WTC11 (cell line): ENCODE data around the gene IL36RN.

Experiments
- ELF4 ChIP-seq: sonication (generic); formaldehyde crosslinking; IDR thresholded peaks from 2 replicates; pipeline ENCODE4 v1.8.1; 2022; ENCODE audit warnings: low read depth, mild to moderate bottlenecking, moderate library complexity, missing genetic modification reagents
- NFYB ChIP-seq: sonication (generic); formaldehyde crosslinking; conservative IDR thresholded peaks from 2 replicates; pipeline ENCODE4 v1.8.0; 2022; ENCODE audit warnings: low read depth, missing genetic modification reagents
- TF ChIP-seq, protein P1 (sequence below): fragments of 200-600 bp; IDR thresholded peaks from 2 replicates; pipeline ENCODE4 v1.8.0; 2022; ENCODE audit warnings: antibody characterized with exemption

DNA sequence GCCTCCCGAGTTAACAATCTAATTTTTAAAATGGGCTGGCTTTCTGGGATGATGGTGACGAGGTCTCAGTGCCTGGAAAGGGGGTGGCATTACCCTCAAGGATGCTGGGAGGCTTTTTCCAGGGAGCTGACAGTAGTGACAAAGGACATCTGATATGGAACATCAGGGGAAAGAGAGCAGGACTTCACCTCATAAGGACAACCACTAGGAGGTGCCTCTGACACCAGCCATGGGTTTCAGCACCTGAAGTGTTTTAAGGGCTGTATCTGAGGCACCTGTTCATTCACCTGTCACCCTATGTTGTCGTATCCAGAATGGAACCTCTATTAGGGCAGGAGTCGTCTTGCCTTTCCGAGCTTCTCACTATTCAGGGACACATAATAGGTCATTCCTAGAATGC is 17.1 kb upstream of the IL36RN start:
- TF ChIP-seq ELF4 (CRISPR knock-in tag) (no peak), NFYB (CRISPR knock-in tag) (no peak)
- TF ChIP-seq, protein P1, sequence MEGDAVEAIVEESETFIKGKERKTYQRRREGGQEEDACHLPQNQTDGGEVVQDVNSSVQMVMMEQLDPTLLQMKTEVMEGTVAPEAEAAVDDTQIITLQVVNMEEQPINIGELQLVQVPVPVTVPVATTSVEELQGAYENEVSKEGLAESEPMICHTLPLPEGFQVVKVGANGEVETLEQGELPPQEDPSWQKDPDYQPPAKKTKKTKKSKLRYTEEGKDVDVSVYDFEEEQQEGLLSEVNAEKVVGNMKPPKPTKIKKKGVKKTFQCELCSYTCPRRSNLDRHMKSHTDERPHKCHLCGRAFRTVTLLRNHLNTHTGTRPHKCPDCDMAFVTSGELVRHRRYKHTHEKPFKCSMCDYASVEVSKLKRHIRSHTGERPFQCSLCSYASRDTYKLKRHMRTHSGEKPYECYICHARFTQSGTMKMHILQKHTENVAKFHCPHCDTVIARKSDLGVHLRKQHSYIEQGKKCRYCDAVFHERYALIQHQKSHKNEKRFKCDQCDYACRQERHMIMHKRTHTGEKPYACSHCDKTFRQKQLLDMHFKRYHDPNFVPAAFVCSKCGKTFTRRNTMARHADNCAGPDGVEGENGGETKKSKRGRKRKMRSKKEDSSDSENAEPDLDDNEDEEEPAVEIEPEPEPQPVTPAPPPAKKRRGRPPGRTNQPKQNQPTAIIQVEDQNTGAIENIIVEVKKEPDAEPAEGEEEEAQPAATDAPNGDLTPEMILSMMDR: no peak
